GM12864 (cell line): ENCODE measurements around the gene ARL13A.
"Not testable (repeated sequence)": the region's sequence is repeated elsewhere in the genome, so short reads cannot be mapped to it uniquely, and the experiment has no call there.

Experiments
- DNase-seq: peaks from one replicate; pipeline ENCODE4 v3.0.0-alpha.2; 2011; ENCODE audit warnings: low read depth
- H3K4me3 ChIP-seq: 2 replicates; pipeline ENCODE4 v1.5.1; 2011; ENCODE audit warnings: mild to moderate bottlenecking, low read depth, low read length, control low read depth
- CTCF ChIP-seq: IDR thresholded peaks from 2 replicates; pipeline ENCODE4 v1.5.1; 2011; ENCODE audit warnings: low read depth, mild to moderate bottlenecking, moderate library complexity, low read length, control low read depth, inconsistent platforms; ENCODE audit errors: missing control alignments

The ARL13A gene

GRCh38 chrX:100969936-100970335, 428 bp downstream of the ARL13A start:
- DNase-seq: no peak
- no peak overlapping the region for H3K4me3 ChIP-seq
- no peak for TF ChIP-seq CTCF

GRCh38 chrX:100973411-100973810, 3.9 kb downstream of the ARL13A start:
- no peak for DNase-seq
- no peak for TF ChIP-seq CTCF
- H3K4me3 ChIP-seq: no peak overlapping the region

GRCh38 chrX:100975212-100975611, 5.7 kb downstream of the ARL13A start:
- no peak for TF ChIP-seq CTCF
- DNase-seq: no peak
- no peak overlapping the region for H3K4me3 ChIP-seq

GRCh38 chrX:100976211-100976610, 6.7 kb downstream of the ARL13A start:
- no peak overlapping the region for H3K4me3 ChIP-seq
- TF ChIP-seq CTCF: no peak
- DNase-seq: no peak

- DNase-seq: no peak
- H3K4me3 ChIP-seq: no peak overlapping the region
- no peak for TF ChIP-seq CTCF
Observed at GRCh38 chrX:100979881-100980607, 10.5 kb downstream of the ARL13A start.

GRCh38 chrX:100980608-100981497, 11.3 kb downstream of the ARL13A start:
- no peak for TF ChIP-seq CTCF
- H3K4me3 ChIP-seq: no peak overlapping the region
- DNase-seq: no peak

GRCh38 chrX:100981498-100981845, 12.0 kb downstream of the ARL13A start:
- H3K4me3 ChIP-seq, DNase-seq: not testable (repeated sequence)
